Activated T-helper 9 cell treated with anti-CD3 and anti-CD28 coated beads, Interleukin-2, amount 50 U/mL, for 16 hours (primary cell): Measurements from ENCODE around the gene ADAMTS9.

Experiments used
- DNase-seq: peaks from one replicate; pipeline ENCODE4 v3.0.0-alpha.2; 2020; ENCODE audit warnings: low read depth

ADAMTS9 gene

GRCh38 chr3:64536166-64536565 is 151.6 kb downstream of the ADAMTS9 start:
- DNase-seq, result no peak

DNA sequence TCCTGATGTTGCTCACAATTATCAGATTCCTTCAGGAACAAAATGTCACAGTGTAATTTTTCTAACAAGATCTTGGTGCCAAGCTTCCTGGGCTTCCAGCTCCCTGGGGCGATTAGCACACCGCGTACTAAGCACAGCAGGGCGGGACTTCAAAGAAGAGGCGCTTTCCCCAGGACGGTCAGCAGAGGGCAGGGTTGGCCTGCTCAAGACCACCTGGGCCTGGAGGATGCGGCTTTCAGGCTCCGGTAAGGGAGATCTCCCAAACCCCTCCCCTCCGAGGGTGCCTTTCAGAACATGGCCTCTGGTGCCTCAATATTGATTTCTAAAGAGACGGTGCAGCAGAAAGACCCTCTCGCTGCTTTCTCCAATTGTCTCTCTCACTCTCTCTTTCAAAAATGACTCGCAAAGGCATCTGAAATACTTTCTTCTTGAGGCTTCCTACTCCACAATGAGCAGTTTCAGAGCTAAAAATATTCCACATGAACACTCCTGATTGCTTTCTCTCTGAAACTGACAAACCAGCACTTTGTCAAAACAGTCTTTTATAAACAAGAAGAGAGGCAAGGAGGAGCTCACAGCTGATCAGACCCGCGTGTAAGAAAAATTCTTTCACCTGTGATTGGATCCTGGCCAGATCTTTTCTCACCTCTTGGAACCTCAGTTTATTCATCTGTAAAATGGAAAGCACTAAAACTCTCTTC is 154.0 kb downstream of the ADAMTS9 start:
- no peak for DNase-seq

DNA sequence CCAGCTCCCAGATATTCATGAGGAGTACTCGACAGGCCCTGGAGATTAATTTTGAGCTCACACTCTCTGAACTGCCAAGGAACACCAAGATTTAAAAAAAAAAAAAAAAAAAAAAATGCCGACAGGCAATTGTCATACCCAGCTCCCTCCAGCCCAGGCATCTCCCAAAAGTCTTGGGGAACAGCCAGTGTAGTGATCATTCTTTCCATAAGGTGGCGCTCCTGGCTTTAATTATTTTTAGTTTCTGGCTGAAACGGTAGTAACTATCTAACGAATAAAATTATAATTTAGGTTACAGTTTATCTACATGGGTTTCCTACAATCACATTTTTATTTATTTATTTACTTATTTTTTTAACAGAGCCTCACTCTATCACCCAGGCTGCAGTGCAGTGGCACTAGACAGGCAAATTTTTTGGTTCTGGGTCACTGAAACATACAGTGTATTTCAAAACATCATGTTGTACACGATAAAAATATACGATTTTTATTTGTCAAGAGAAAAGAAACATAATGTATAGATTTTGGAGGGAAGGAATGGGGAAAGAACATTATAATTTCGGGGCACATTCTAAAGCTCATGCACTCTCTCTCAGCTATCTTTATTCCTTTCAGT is 157.3 kb downstream of the ADAMTS9 start:
- DNase-seq, result no peak

- no peak for DNase-seq
These were observed 164.5 kb downstream of the ADAMTS9 start for GRCh38 chr3:64523324-64523723.

GRCh38 chr3:64520334-64520733 is 167.5 kb downstream of the ADAMTS9 start:
- no peak for DNase-seq

DNA sequence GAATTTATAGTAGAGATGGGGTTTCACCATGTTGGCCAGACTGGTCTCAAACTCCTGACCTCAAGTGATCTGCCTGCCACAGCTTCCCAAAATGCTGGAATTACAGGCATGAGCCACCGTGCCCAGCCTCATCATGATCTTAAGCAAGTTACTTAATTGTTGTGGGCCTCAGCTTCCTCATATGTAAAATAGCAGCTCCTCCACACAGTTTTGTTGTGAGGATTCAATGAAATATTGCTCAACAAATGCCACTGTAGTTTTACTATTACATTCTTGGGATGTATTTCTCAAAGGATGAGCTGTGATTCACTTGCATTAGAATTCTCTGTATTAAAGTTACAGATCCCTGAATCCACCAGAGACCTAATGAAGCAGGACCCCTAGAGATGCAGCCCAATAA is 168.8 kb downstream of the ADAMTS9 start:
- no peak for DNase-seq

DNA sequence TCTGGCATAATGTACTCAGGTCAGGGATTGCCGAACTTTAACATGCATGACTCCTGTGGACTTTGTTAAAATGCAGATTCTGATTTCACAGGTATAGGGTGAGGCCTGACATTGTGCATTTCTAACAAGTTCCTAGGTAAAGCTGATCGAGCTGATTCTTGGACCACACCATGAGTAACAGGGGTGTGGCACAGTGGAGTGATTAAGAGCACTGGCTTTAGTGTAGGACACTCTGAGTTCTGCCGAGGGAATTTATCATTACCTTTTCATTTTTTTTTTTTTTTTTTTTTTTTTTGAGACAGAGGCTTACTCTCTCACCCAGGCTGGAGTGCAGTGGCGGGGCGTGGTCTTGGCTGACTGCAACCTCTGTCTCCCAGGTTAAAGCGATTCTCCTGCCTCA is 169.3 kb downstream of the ADAMTS9 start:
- no peak for DNase-seq

DNA sequence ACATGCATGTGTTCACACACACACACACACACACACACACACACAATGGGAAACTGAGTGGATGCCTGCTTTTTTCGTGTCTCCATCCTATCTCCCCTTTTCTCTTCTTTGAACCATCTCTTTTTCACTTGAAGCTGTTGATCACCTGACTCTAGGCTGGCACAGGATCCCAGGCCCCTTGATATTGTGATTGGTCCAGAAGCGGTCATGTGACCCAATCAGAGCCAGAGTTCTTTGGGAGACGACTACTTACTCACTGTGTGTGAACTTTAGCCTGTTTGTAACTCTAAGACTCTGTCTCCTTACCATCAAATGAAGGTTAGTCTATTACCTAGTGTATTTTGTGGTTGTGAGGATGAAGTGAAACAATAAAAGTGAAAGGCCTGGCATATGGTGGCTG is 172.9 kb downstream of the ADAMTS9 start:
- no peak for DNase-seq

GRCh38 chr3:64509206-64509605 is 178.6 kb downstream of the ADAMTS9 start:
- no peak for DNase-seq

DNA sequence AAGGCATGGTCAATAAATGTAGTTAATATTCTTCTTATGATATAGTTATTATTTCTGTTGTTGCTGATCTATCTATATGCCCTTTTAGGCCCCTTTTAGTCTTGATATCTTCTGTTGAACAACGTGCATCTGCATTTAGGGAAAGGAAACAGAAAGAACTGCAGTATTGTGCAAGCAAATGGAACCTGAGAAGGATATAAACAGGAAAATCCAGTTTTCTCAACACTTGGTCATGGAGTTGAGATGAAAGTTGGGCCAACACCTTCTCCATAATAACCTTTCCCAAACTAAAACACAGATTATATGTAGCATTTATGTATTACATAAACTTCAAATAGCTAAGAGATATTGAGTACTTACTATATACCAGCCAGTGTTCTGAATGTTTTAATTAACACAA is 179.7 kb downstream of the ADAMTS9 start:
- DNase-seq, result no peak

DNA sequence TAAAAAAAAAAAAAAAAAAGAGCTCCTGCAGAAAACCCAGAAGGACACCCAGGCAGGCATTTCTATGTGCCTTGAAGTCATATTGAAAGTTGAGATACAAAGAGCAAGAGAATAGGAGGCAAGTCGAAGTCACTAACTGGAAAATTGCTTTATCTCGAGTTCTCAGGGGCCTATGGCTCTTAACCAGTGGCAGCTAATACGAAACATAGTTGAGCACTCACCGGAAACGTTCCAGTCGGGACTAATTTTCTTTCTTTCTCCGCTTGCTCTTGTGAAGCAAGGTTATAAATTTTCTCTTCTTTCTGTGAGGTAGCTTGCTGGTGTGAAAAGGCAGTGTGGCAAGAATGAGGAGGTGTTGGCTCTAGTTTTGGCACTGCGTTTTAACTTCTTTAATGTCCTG is 181.5 kb downstream of the ADAMTS9 start:
- no peak for DNase-seq

GRCh38 chr3:64505419-64505818 is 182.4 kb downstream of the ADAMTS9 start:
- DNase-seq, result no peak

DNA sequence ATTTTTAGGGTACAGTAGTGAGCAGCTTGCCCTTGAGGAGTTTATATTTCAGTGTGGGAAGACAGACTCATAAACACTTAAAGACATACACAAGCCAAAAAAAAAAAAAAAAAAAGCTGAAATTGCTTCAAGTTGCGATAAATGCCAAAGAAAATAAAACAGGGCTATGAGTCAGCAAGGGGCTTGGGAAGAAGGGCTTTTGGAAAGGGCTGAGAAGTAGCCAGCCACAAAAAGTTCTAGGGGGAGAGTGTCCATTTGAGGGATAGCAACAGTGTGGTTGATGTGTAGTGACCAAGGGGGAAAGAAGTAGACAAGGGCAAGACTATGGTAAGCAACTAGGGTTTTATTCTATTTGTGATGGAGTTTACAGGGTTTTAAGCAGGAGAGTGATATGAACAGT is 185.5 kb downstream of the ADAMTS9 start:
- DNase-seq, result no peak

GRCh38 chr3:64501298-64501906 is 186.4 kb downstream of the ADAMTS9 start:
- DNase-seq, result no peak

DNA sequence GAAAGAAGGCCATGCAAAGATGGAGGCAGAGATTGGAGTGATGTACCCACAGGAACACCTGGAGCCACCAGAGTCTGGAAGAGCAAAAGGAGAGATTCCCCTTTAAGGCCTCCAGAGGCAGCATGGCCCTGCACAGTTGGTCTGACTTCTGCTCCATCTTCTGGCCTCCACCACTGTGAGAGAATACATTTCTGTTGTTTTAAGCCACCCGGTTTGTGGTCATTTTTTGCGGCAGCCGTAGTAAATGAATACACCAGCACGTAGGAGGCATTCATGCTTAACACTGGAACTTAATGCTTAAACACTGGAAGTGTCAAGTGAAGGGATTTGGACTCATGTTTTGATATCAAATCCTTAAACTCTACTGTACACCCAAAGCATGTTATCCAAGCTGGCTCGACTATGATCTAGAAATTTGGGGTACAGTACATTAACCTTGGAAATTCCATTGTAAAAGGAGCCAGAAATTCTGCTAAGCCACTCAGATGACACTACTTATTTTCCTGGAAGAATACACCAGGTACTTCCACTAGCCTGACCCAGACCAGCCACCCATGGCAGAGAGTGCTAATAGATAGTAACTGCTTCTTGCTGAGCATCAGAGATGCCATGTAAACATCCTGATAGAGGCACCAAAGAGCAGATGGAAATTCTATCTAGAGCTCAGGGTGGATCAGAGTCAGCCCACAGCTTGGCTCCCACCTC is 190.9 kb downstream of the ADAMTS9 start:
- DNase-seq, result no peak

DNA sequence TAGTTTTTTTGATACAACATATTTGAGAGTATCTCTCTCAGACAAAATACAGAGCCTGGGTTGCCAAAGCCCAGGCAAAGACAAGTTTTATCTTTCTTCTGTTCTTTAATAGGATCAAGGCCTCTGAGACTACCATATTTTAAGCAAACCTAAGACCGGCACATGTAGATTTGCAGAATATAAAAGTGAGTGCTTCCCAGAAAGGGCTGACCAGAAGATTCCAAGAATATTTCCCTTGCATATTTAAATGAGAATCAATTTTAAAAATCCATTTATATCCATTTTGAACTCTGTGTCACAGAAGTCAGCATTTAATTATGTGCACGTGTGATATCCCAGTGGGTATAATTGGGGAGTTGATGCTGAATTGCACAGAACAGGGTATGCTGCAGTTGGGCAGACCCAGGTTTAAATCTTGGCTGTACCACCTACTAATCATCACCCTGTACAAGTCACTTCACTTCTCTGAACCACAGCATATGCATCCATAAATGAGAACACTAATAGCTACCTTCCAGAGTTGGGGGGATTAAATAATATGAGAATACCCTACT is 191.9 kb downstream of the ADAMTS9 start:
- no peak for DNase-seq

DNA sequence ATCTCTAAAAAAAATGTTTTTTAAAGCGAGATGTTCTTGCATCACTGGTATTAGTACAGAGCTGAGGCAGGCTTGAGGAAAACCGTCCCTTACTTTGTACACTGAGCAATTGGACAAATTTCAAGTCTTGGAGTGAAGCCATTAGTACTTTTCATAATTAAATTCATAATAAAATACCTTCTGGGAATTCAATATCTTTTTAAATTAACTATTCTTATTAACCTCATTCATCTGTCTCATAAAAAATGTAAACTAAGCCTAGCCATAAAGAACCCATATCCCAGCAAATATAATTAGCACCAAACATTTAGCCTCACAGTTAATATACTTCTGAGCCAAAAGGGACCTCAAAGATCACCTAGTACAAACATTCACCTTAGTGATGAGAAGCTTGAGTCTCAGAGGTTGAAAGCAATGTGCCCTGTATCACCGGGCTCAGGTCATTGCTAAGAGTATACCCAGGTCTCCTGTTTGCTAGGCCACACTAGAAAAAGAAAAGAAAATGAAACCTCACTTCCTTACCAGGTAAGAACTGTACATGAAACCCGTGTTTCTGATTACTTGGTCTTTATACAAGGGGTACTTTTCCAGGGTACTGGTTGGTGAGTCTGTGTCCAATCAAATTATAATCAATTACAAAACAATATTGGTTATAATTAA is 192.5 kb downstream of the ADAMTS9 start:
- no peak for DNase-seq

- DNase-seq, result no peak
These were observed 193.3 kb downstream of the ADAMTS9 start for GRCh38 chr3:64494526-64494925.

- no peak for DNase-seq
These were observed 194.7 kb downstream of the ADAMTS9 start for GRCh38 chr3:64493149-64493548.

GRCh38 chr3:64491843-64492242 is 196.0 kb downstream of the ADAMTS9 start:
- DNase-seq, result no peak

DNA sequence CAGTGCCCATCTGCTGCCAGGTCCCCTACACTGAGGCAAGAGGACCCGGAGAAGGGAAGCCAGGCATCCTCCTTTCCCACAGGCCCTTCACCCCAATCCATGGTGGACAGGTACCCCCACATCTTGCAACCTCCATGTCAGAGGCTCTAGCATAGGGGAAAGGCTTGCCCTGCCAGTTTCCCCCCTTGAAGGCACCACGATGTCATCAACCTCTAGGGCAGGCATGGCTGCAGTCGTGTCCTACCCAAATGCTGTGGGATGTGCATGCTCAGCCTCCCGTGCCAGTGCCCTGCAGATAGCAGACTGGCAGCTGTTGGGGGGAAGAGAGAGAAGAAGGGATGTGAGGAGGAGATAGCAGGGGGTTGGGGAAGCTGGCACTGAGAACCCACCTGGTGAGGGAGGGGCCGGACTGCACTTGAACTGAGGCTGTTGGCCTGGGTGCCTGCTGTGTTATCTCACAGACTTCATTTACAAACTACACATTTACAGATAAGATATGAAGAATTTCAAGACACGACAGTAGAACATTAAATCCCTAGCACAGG is 197.5 kb downstream of the ADAMTS9 start:
- no peak for DNase-seq
